Measurements from ENCODE around the gene EXOC6B. TPM values are rescaled to one million over a fixed set of nuclear protein-coding genes. Genes with fewer than 3 reads are reported as not detected.

Gene EXOC6B
- total and polyA plus RNA-seq, 8 donors: 2.4 to 19.2 (median 11.3) TPM

GRCh38 chr2:72762276-72762675 lies 63.6 kb downstream of the EXOC6B start:
- WGBS, 2 donors: 95 to 98% methylated on average over 2 of the region's 2 CpGs
- H3K27ac ChIP-seq: no peak overlapping the region
- intact Hi-C loops (cut with DNase I): no loop called here
- FAIRE-seq: no peak
- H3K36me3 ChIP-seq: no peaks in the 10 kb centered on the region
- no peaks in the 10 kb centered on the region for H3K9me3 ChIP-seq
- H3K27me3 ChIP-seq: no peaks in the 10 kb centered on the region
- TF ChIP-seq, protein P1, sequence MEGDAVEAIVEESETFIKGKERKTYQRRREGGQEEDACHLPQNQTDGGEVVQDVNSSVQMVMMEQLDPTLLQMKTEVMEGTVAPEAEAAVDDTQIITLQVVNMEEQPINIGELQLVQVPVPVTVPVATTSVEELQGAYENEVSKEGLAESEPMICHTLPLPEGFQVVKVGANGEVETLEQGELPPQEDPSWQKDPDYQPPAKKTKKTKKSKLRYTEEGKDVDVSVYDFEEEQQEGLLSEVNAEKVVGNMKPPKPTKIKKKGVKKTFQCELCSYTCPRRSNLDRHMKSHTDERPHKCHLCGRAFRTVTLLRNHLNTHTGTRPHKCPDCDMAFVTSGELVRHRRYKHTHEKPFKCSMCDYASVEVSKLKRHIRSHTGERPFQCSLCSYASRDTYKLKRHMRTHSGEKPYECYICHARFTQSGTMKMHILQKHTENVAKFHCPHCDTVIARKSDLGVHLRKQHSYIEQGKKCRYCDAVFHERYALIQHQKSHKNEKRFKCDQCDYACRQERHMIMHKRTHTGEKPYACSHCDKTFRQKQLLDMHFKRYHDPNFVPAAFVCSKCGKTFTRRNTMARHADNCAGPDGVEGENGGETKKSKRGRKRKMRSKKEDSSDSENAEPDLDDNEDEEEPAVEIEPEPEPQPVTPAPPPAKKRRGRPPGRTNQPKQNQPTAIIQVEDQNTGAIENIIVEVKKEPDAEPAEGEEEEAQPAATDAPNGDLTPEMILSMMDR (IDR thresholded peaks at IDR 0.05): no peak
- H3K4me1 ChIP-seq: peaks cover 0 to 10% (median 5%) of the 10 kb centered on the region in 3 donors
- H3K4me3 ChIP-seq: no peak overlapping the region
- DNase-seq: no peak
- no peak for ATAC-seq

- TF ChIP-seq, protein P1 (IDR thresholded peaks at IDR 0.05): no peak
- no peak for ATAC-seq
- WGBS, 2 donors: 95 to 96% methylated on average over 1 of the region's 1 CpG
- no peak for FAIRE-seq
- Histone ChIP-seq H3K4me3 (no peak overlapping the region), H3K36me3 (no peaks in the 10 kb centered on the region), H3K4me1 (peaks cover 19 to 25% (median 25%) of the 10 kb centered on the region in 3 donors), H3K9me3 (no peaks in the 10 kb centered on the region), H3K27me3 (no peaks in the 10 kb centered on the region), H3K27ac (no peak overlapping the region)
- intact Hi-C loops (cut with DNase I): no loop called here
- DNase-seq: no peak
Measured at GRCh38 chr2:72759755-72760154, 66.1 kb downstream of the EXOC6B start.

DNA sequence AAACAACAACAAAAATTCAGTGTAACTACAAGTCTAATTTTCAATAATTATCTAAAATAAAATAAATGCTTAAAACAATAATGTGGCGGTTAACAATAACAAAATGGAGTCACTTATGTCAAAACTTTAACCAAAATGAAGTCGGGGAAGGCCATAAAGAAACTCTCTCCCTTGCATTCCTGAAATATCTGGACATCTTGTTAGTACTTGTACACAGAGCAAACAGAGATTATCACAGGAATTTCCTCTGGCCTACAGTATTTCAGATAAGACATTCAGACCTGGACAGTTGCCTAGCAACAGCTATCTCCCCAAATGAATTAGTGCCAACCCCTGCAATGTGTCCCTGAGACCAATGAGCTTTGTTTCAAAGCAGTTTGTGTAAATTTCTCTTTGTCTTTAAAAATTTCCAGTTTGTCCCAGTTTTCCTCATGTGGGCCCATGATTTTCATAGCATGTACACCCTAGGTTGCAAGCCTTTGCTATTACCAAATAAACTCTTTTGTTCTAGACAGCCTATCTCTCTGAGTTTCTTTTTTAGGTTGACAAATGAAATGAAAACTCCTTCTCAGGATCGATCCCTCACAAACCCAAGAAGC lies 68.6 kb downstream of the EXOC6B start:
- H3K4me1 ChIP-seq: peaks cover 19 to 25% (median 25%) of the 10 kb centered on the region in 3 donors
- intact Hi-C loops (cut with DNase I): no loop called here
- H3K9me3 ChIP-seq: no peaks in the 10 kb centered on the region
- WGBS, 2 donors: 19% methylated on average over 3 of the region's 3 CpGs
- FAIRE-seq (no peak), DNase-seq (peak in 3 of 6 donors; percentile 55 to 63 (median 62)), ATAC-seq (peak; percentile 84 to 94 (median 94))
- H3K36me3 ChIP-seq: no peaks in the 10 kb centered on the region
- no peaks in the 10 kb centered on the region for H3K27me3 ChIP-seq
- no peak overlapping the region for H3K4me3 ChIP-seq
- TF ChIP-seq, protein P1 (IDR thresholded peaks at IDR 0.05): no peak
- peak overlapping the region in 3 of 4 donors; percentile 23 to 46 (median 24) for H3K27ac ChIP-seq

DNA sequence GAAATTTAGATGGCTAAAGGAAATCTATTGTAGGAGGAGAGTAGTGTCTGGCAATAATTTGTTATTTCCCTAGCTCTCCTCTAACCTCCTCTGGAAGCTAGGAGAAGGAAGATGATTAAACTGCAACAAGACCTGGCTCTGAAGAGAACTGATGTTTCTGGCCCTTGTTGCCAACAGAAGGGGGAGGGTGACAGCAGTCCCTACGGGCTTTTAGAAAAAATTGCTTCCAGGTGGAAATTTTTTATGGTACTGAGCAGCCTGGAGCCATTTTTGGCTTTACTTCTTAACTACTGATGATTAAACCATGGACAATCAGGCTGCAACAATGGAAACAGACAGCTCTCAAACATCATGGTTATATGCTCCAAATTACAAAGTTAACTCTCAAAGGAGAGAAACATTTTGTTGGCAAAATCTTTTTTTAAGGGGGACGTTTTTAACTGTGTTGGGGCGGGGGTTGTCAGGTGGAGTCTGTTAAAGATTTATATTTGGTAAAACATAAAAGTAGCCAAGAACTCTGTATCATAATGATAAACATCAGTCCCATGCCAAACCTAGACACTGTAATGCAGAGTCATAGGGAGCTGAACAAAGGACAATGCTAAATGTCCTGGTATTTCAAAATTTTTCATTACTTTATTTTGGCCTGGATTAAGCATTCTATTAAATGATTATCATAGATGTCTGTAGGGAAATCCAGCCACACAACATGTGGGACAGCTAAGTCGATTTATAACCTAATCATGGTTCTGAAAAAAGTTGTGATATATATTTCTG lies 70.0 kb downstream of the EXOC6B start:
- 55 to 60% methylated on average over 4 of the region's 4 CpGs for WGBS, 2 donors
- no peak overlapping the region for H3K27ac ChIP-seq
- peaks cover 19 to 25% (median 25%) of the 10 kb centered on the region in 3 donors for H3K4me1 ChIP-seq
- intact Hi-C loops (cut with DNase I): no loop called here
- no peaks in the 10 kb centered on the region for H3K36me3 ChIP-seq
- TF ChIP-seq, protein P1 (IDR thresholded peaks at IDR 0.05): no peak
- H3K4me3 ChIP-seq: no peak overlapping the region
- FAIRE-seq: no peak
- H3K27me3 ChIP-seq: no peaks in the 10 kb centered on the region
- DNase-seq: no peak
- no peaks in the 10 kb centered on the region for H3K9me3 ChIP-seq
- ATAC-seq: peak in 3 of 4 donors; percentile 19 to 30 (median 26)

Data from pancreas (tissue), 10 donors.